Measurements from ENCODE around the gene HRK.

Gene HRK

GRCh38 chr12:116838365-116838764, 42.9 kb downstream of the HRK start:
- no peak for TF ChIP-seq CTCF (IDR thresholded peaks at IDR 0.05; ENCODE audit: insufficient read depth, low read depth, low read length, missing control alignments)
- DNase-seq (ENCODE audit: low read depth) = no peak

GRCh38 chr12:116837097-116837496, 44.1 kb downstream of the HRK start:
- no peak for DNase-seq (ENCODE audit: low read depth)
- no peak overlapping the region for H3K4me3 ChIP-seq (ENCODE audit: low read length)
- no peak for TF ChIP-seq CTCF (IDR thresholded peaks at IDR 0.05; ENCODE audit: insufficient read depth, low read depth, low read length, missing control alignments)

More at GRCh38 chr12:116838365-116838764, 42.9 kb downstream of the HRK start:
- H3K4me3 ChIP-seq (ENCODE audit: low read length) = no peak overlapping the region

- no peak for DNase-seq (ENCODE audit: low read depth)
- H3K4me3 ChIP-seq (ENCODE audit: low read length) = no peak overlapping the region
- TF ChIP-seq CTCF (IDR thresholded peaks at IDR 0.05; ENCODE audit: insufficient read depth, low read depth, low read length, missing control alignments) = no peak
Measured at GRCh38 chr12:116835484-116835883, 45.8 kb downstream of the HRK start.

- no peak overlapping the region for H3K4me3 ChIP-seq (ENCODE audit: low read length)
- TF ChIP-seq CTCF (IDR thresholded peaks at IDR 0.05; ENCODE audit: insufficient read depth, low read depth, low read length, missing control alignments) = no peak
Measured at GRCh38 chr12:116833474-116833873, 47.8 kb downstream of the HRK start.

GRCh38 chr12:116832353-116832752, 48.9 kb downstream of the HRK start:
- no peak for TF ChIP-seq CTCF (IDR thresholded peaks at IDR 0.05; ENCODE audit: insufficient read depth, low read depth, low read length, missing control alignments)
- no peak overlapping the region for H3K4me3 ChIP-seq (ENCODE audit: low read length)
- no peak for DNase-seq (ENCODE audit: low read depth)

More at GRCh38 chr12:116833474-116833873, 47.8 kb downstream of the HRK start:
- no peak for DNase-seq (ENCODE audit: low read depth)

- DNase-seq (ENCODE audit: low read depth) = no peak
- TF ChIP-seq CTCF (IDR thresholded peaks at IDR 0.05; ENCODE audit: insufficient read depth, low read depth, low read length, missing control alignments) = no peak
Measured at GRCh38 chr12:116827432-116827831, 53.8 kb downstream of the HRK start.

GRCh38 chr12:116821291-116821690, 60.0 kb downstream of the HRK start:
- TF ChIP-seq CTCF (IDR thresholded peaks at IDR 0.05; ENCODE audit: insufficient read depth, low read depth, low read length, missing control alignments) = no peak
- H3K4me3 ChIP-seq (ENCODE audit: low read length) = no peak overlapping the region
- no peak for DNase-seq (ENCODE audit: low read depth)

More at GRCh38 chr12:116827432-116827831, 53.8 kb downstream of the HRK start:
- H3K4me3 ChIP-seq (ENCODE audit: low read length) = no peak overlapping the region
